ENCODE data around the gene RWDD2A. TPM values are rescaled to one million over a fixed set of nuclear protein-coding genes. Genes with fewer than 3 reads are reported as not detected.

The RWDD2A gene
- total RNA-seq, 4 donors from 2014 or later, result 3.2 to 6.4 (median 4.4) TPM

DNA sequence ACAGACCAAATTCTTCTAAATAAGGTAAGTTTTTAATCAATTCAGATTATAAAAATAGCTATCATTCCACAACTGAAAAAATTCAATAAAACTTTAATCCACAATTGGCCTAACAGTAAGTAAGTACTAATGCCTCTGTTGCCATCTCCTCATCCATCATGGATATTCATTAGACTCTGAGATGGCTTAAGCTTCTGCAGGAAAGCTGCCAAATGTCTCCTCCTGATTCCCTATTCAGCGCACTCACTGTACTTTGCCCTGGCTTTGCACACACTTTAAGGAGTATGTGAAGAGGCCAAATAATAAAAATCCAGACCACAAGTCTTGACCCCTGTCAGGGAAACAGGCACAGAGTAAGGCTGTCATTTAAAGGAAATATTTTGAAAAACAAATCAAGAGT lies 23.6 kb upstream of the RWDD2A start:
- Histone ChIP-seq H3K4me3 (no peak overlapping the region), H3K27ac (no peak overlapping the region), H3K9me3 (no peaks in the 10 kb centered on the region), H3K36me3 (peaks cover 12 to 100% of the 10 kb centered on the region in 2 donors), H3K27me3 (no peaks in the 10 kb centered on the region), H3K4me1 (no peaks in the 10 kb centered on the region)
- TF ChIP-seq POLR2A (IDR thresholded peaks at IDR 0.05), result no peak
- TF ChIP-seq, protein P1, sequence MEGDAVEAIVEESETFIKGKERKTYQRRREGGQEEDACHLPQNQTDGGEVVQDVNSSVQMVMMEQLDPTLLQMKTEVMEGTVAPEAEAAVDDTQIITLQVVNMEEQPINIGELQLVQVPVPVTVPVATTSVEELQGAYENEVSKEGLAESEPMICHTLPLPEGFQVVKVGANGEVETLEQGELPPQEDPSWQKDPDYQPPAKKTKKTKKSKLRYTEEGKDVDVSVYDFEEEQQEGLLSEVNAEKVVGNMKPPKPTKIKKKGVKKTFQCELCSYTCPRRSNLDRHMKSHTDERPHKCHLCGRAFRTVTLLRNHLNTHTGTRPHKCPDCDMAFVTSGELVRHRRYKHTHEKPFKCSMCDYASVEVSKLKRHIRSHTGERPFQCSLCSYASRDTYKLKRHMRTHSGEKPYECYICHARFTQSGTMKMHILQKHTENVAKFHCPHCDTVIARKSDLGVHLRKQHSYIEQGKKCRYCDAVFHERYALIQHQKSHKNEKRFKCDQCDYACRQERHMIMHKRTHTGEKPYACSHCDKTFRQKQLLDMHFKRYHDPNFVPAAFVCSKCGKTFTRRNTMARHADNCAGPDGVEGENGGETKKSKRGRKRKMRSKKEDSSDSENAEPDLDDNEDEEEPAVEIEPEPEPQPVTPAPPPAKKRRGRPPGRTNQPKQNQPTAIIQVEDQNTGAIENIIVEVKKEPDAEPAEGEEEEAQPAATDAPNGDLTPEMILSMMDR (IDR thresholded peaks at IDR 0.05), result no peak
- TF ChIP-seq EP300 (IDR thresholded peaks at IDR 0.05), result no peak
- no peak for TF ChIP-seq POLR2AphosphoS5 (IDR thresholded peaks at IDR 0.05)
- 27 to 33% methylated on average over 1 of the region's 1 CpG for WGBS, 2 donors (ENCODE audit: low coverage in 1 of 2)
- ATAC-seq, result no peak

DNA sequence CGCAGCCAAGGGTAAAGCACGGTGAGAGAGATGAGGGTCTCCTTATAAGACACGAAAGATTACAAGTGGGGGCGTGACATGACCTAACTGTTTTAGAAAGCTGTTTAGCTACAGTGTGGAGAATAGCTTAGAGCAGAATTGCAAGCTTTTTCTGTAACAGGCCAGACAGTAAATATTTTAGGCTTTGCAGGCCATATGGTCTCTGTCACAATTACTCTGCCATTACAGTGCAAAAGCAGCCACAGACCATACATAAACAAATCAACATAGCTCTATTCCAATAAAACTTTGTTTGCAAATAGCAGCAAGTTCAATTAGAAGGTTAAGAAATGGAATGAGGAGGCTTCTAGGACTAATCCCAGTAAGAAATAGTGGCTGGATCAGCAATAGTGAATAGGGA lies 16.9 kb upstream of the RWDD2A start:
- no peak for TF ChIP-seq EP300 (IDR thresholded peaks at IDR 0.05)
- no peak for TF ChIP-seq POLR2A (IDR thresholded peaks at IDR 0.05)
- TF ChIP-seq, protein P1 (IDR thresholded peaks at IDR 0.05), result no peak
- TF ChIP-seq POLR2AphosphoS5 (IDR thresholded peaks at IDR 0.05), result no peak
- Histone ChIP-seq H3K27me3 (no peaks in the 10 kb centered on the region), H3K9me3 (no peaks in the 10 kb centered on the region), H3K4me1 (peaks cover 0 to 5% (median 0%) of the 10 kb centered on the region in 3 donors), H3K4me3 (no peak overlapping the region), H3K27ac (no peak overlapping the region), H3K36me3 (peaks cover 3 to 95% of the 10 kb centered on the region in 2 donors)
- 63 to 73% methylated on average over 4 of the region's 4 CpGs for WGBS, 2 donors (ENCODE audit: low coverage in 1 of 2)
- ATAC-seq, result no peak

DNA sequence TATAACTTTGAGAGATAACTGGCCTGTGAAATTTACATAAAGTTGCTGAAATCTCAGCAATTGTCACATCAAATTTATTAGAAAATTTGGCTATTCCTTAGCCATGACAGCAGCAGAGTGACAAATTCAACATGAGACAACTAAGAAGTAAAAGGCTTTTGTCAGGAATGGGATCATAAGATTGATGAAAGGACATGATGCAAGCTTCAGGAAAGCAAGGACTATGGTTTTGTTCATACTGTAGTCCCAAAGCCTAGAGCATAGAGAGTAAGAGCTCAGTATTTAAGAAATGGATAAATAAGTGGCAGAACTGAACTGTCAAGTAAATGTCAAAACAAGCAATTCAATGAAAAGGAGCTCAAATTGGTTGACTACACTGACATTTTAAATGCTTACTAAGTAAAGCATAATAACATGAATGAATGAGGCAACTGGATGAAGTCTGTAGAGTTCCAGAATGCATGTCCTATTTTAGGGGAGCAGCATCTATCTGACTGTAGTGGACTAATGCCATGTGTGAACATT lies 12.7 kb upstream of the RWDD2A start:
- Histone ChIP-seq H3K4me1 (peaks cover 0 to 5% (median 0%) of the 10 kb centered on the region in 3 donors), H3K4me3 (no peak overlapping the region), H3K36me3 (peaks cover 0 to 96% of the 10 kb centered on the region in 2 donors), H3K27me3 (no peaks in the 10 kb centered on the region), H3K27ac (no peak overlapping the region), H3K9me3 (no peaks in the 10 kb centered on the region)
- ATAC-seq, result no peak
- TF ChIP-seq, protein P1 (IDR thresholded peaks at IDR 0.05), result no peak
- TF ChIP-seq POLR2AphosphoS5 (IDR thresholded peaks at IDR 0.05) (no peak), EP300 (IDR thresholded peaks at IDR 0.05) (no peak), POLR2A (IDR thresholded peaks at IDR 0.05) (no peak)

DNA sequence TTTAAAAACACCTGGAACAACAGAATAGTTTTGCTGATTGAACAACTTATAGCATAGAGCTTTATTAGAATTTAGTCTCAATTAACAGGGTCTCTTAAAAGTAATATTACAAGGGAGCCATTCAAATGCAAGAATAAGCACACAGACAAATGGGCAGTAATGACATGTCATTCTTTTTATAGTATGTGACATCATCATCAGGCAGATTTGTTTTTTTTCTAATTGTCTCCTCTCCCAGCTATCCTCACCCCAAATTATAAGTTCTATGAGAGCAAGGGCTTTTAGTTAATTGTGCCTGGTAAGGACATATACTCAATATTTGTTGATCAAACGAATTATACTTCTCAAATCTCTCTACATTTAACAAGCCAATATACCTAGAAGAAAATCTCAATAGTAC lies 11.0 kb upstream of the RWDD2A start:
- peaks cover 0 to 97% of the 10 kb centered on the region in 2 donors for H3K36me3 ChIP-seq
- WGBS, 2 donors (ENCODE audit: low coverage in 1 of 2), result 73 to 86% methylated on average over 1 of the region's 1 CpG
- H3K27ac ChIP-seq, result no peak overlapping the region
- TF ChIP-seq POLR2AphosphoS5 (IDR thresholded peaks at IDR 0.05), result no peak
- no peak for ATAC-seq
- no peaks in the 10 kb centered on the region for H3K27me3 ChIP-seq
- no peaks in the 10 kb centered on the region for H3K4me1 ChIP-seq
- no peak overlapping the region for H3K4me3 ChIP-seq
- H3K9me3 ChIP-seq, result no peaks in the 10 kb centered on the region

DNA sequence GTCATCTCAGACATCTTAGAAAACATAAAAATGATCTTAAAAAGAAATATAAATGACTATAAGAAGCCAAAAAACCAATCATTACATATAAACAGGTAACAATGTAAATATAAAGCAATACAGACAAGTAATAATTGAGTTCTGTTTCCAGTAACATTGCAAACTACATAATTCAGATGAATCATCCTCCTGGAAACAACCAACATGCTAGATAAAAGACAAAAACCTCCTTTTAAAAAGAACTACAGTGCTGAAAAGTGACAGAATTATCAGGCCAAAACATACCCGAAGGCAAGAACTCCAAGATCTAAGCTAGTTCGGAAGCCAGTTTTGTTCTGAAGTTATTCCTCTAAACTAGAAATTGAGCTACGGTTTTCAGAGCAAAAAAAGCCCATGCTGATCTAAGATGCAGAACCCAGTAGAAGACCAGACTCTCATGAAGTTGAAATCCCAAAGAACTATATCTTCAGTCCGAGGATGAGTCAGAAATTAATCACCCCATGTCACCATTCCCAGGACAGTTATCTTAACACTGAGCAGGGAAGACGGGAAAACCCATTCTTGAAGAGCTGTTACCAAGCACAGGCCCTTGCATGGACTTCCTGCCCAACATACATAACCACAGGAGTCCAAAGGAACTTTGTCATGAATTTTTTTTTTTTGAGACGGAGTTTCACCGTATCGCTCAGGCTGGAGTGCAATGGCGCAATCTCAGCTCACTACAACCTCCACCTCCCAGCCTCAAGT lies 9.9 kb upstream of the RWDD2A start:
- TF ChIP-seq, protein P1 (IDR thresholded peaks at IDR 0.05), result no peak
- TF ChIP-seq POLR2AphosphoS5 (IDR thresholded peaks at IDR 0.05) (no peak), POLR2A (IDR thresholded peaks at IDR 0.05) (no peak), EP300 (IDR thresholded peaks at IDR 0.05) (no peak)
- Histone ChIP-seq H3K27ac (no peak overlapping the region), H3K9me3 (no peaks in the 10 kb centered on the region), H3K36me3 (peaks cover 0 to 95% of the 10 kb centered on the region in 2 donors), H3K4me3 (no peak overlapping the region), H3K27me3 (no peaks in the 10 kb centered on the region), H3K4me1 (no peaks in the 10 kb centered on the region)
- peak; percentile 25 for ATAC-seq
- 59 to 68% methylated on average over 5 to 8 of the region's 9 CpGs for WGBS, 2 donors (ENCODE audit: low coverage in 1 of 2)

Measured in gastroesophageal sphincter (tissue), 4 donors.